ENCODE data around the gene LARGE1. TPM values are rescaled to one million over a fixed set of nuclear protein-coding genes. Genes with fewer than 3 reads are reported as not detected.

Gene LARGE1
- total RNA-seq, 3 donors from 2014 or later, result 23.6 to 27.8 (median 26.1) TPM

GRCh38 chr22:33400061-33400840 lies 520.0 kb downstream of the LARGE1 start:
- TF ChIP-seq POLR2AphosphoS5 (IDR thresholded peaks at IDR 0.05) (no peak), POLR2A (IDR thresholded peaks at IDR 0.05) (no peak), CTCF (IDR thresholded peaks at IDR 0.05) (no peak)
- Histone ChIP-seq H3K4me3 (no peak overlapping the region), H3K27ac (no peak overlapping the region)

GRCh38 chr22:33397381-33397907 lies 522.8 kb downstream of the LARGE1 start:
- Histone ChIP-seq H3K4me1 (no peaks in the 10 kb centered on the region), H3K36me3 (no peaks in the 10 kb centered on the region), H3K4me3 (no peak overlapping the region), H3K27me3 (no peaks in the 10 kb centered on the region), H3K27ac (no peak overlapping the region), H3K9me3 (no peaks in the 10 kb centered on the region)
- no peak for TF ChIP-seq CTCF (IDR thresholded peaks at IDR 0.05)
- no peak for TF ChIP-seq POLR2AphosphoS5 (IDR thresholded peaks at IDR 0.05)
- no peak for TF ChIP-seq POLR2A (IDR thresholded peaks at IDR 0.05)
- DNase-seq (ENCODE audit: low spot score in 2 of 2), result no peak
- intact Hi-C loops (cut with DNase I; ENCODE audit: low total_unique reads), result no loop called here

More at GRCh38 chr22:33400061-33400840, 520.0 kb downstream of the LARGE1 start:
- Histone ChIP-seq H3K27me3 (no peaks in the 10 kb centered on the region), H3K4me1 (no peaks in the 10 kb centered on the region), H3K9me3 (no peaks in the 10 kb centered on the region), H3K36me3 (no peaks in the 10 kb centered on the region)
- intact Hi-C loops (cut with DNase I; ENCODE audit: low total_unique reads), result no loop called here
- DNase-seq (ENCODE audit: low spot score in 2 of 2), result no peak

- no peak for TF ChIP-seq POLR2AphosphoS5 (IDR thresholded peaks at IDR 0.05)
- no peak for TF ChIP-seq POLR2A (IDR thresholded peaks at IDR 0.05)
- no peak for TF ChIP-seq CTCF (IDR thresholded peaks at IDR 0.05)
- no peaks in the 10 kb centered on the region for H3K36me3 ChIP-seq
- no peak overlapping the region for H3K4me3 ChIP-seq
- intact Hi-C loops (cut with DNase I; ENCODE audit: low total_unique reads), result no loop called here
- H3K27me3 ChIP-seq, result no peaks in the 10 kb centered on the region
- H3K9me3 ChIP-seq, result no peaks in the 10 kb centered on the region
- DNase-seq (ENCODE audit: low spot score in 2 of 2), result no peak
- H3K27ac ChIP-seq, result no peak overlapping the region
- H3K4me1 ChIP-seq, result no peaks in the 10 kb centered on the region
These were observed 526.8 kb downstream of the LARGE1 start for GRCh38 chr22:33393432-33393831.

- Histone ChIP-seq H3K4me1 (no peaks in the 10 kb centered on the region), H3K9me3 (no peaks in the 10 kb centered on the region), H3K27ac (no peak overlapping the region), H3K36me3 (no peaks in the 10 kb centered on the region), H3K27me3 (no peaks in the 10 kb centered on the region), H3K4me3 (no peak overlapping the region)
- TF ChIP-seq CTCF (IDR thresholded peaks at IDR 0.05), result no peak
- no peak for TF ChIP-seq POLR2A (IDR thresholded peaks at IDR 0.05)
- TF ChIP-seq POLR2AphosphoS5 (IDR thresholded peaks at IDR 0.05), result no peak
- DNase-seq (ENCODE audit: low spot score in 2 of 2), result no peak
- intact Hi-C loops (cut with DNase I; ENCODE audit: low total_unique reads), result no loop called here
These were observed 529.0 kb downstream of the LARGE1 start for GRCh38 chr22:33391298-33391697.

- intact Hi-C loops (cut with DNase I; ENCODE audit: low total_unique reads), result no loop called here
- H3K9me3 ChIP-seq, result no peaks in the 10 kb centered on the region
- H3K4me1 ChIP-seq, result no peaks in the 10 kb centered on the region
- TF ChIP-seq CTCF (IDR thresholded peaks at IDR 0.05) (no peak), POLR2A (IDR thresholded peaks at IDR 0.05) (no peak), POLR2AphosphoS5 (IDR thresholded peaks at IDR 0.05) (no peak)
- H3K27me3 ChIP-seq, result no peaks in the 10 kb centered on the region
- H3K4me3 ChIP-seq, result no peak overlapping the region
- no peak for DNase-seq (ENCODE audit: low spot score in 2 of 2)
- no peak overlapping the region for H3K27ac ChIP-seq
- no peaks in the 10 kb centered on the region for H3K36me3 ChIP-seq
These were observed 530.3 kb downstream of the LARGE1 start for GRCh38 chr22:33389936-33390335.
